Thyroid gland (tissue), 4 donors: ENCODE measurements around the gene FXYD6. TPM values are rescaled to one million over a fixed set of nuclear protein-coding genes. Genes with fewer than 3 reads are reported as not detected.

Experiments used
- DNase-seq, 2 donors: peaks; one replicate each; pipeline ENCODE4 v3.0.0-alpha.2; 2019
- H3K27ac ChIP-seq, 3 donors: fragments of 200-600 bp; sonication (generic); 1 replicate in 2 of 3; 2 replicates in 1 of 3; pipeline ENCODE4 v1.5.1; 2016 to 2019; ENCODE audit warnings: mild to moderate bottlenecking in 1 of 3, moderate library complexity in 1 of 3
- H3K27me3 ChIP-seq: fragments of 200-600 bp; sonication (generic); one replicate; pipeline ENCODE4 v1.5.1; 2019
- H3K36me3 ChIP-seq, 2 donors: fragments of 200-600 bp; sonication (generic); one replicate each; pipeline ENCODE4 v1.5.1; 2016 to 2019
- H3K4me1 ChIP-seq, 2 donors: fragments of 200-600 bp; sonication (generic); one replicate each; pipeline ENCODE4 v1.5.1; 2017 to 2019
- H3K4me3 ChIP-seq, 3 donors: fragments of 200-600 bp; sonication (generic); replicated peaks in 1 of 3; 1 replicate in 2 of 3; 2 replicates in 1 of 3; pipeline ENCODE4 v1.5.1; 2016; ENCODE audit warnings: mild to moderate bottlenecking in 1 of 3
- H3K9me3 ChIP-seq: fragments of 200-600 bp; sonication (generic); one replicate; pipeline ENCODE4 v1.5.1; 2017
- CTCF ChIP-seq, 6 experiments: fragments of 200-600 bp in 3 of 6; fragments of 450-650 bp in 3 of 6; sonication (generic) in 3 of 6; IDR thresholded peaks; one replicate each; pipeline ENCODE4 v1.5.1; 2016 to 2019; ENCODE audit warnings: antibody characterized with exemption in 6 of 6, mild to moderate bottlenecking in 2 of 6, inconsistent platforms in 1 of 6, moderate library complexity in 1 of 6
- POLR2A ChIP-seq, 2 donors: fragments of 450-650 bp; IDR thresholded peaks; one replicate each; pipeline ENCODE4 v1.6.1; 2017; ENCODE audit warnings: antibody characterized with exemption in 2 of 2, mild to moderate bottlenecking in 2 of 2, moderate library complexity in 1 of 2
- WGBS, 2 donors: methylation state at CpG; one replicate each; pipeline ENCODE4 v1.1.5; 2017; 5-methylcytosine and 5-hydroxymethylcytosine counted together
- intact Hi-C: fragments of 100-400 bp; cut with DNase I; formaldehyde crosslinking; loops from one replicate; pipeline ENCODE4 v1.15.1; 2023
- total RNA-seq, 4 donors: library from RNA; depleted of rRNA; stranded (reverse); fragments of >200 nt; gene quantifications; one replicate each; pipeline ENCODE4 v1.2.3, GENCODE V29; 2016

FXYD6 gene
- total RNA-seq, 4 donors from 2014 or later: 34.2 to 143 (median 88.6) TPM

GRCh38 chr11:117910941-117911655, 34.6 kb upstream of the FXYD6 start:
- 74 to 93% methylated on average over 7 to 11 of the region's 12 CpGs for WGBS, 2 donors
- no peak overlapping the region for H3K27ac ChIP-seq
- H3K36me3 ChIP-seq: no peaks in the 10 kb centered on the region
- no peak for TF ChIP-seq POLR2A (IDR thresholded peaks at IDR 0.05)
- TF ChIP-seq CTCF (IDR thresholded peaks at IDR 0.05): no peak
- DNase-seq: no peak
- H3K27me3 ChIP-seq: no peaks in the 10 kb centered on the region
- intact Hi-C loops: no loop called here
- no peak overlapping the region for H3K4me3 ChIP-seq
- H3K9me3 ChIP-seq: no peaks in the 10 kb centered on the region
- H3K4me1 ChIP-seq: no peaks in the 10 kb centered on the region

- Histone ChIP-seq H3K36me3 (no peaks in the 10 kb centered on the region), H3K27ac (no peak overlapping the region), H3K27me3 (no peaks in the 10 kb centered on the region), H3K4me3 (no peak overlapping the region), H3K4me1 (no peaks in the 10 kb centered on the region), H3K9me3 (no peaks in the 10 kb centered on the region)
- TF ChIP-seq CTCF (IDR thresholded peaks at IDR 0.05) (no peak), POLR2A (IDR thresholded peaks at IDR 0.05) (no peak)
- 74 to 89% methylated on average over 4 of the region's 4 CpGs for WGBS, 2 donors
- no peak for DNase-seq
- intact Hi-C loops: no loop called here
Measured at GRCh38 chr11:117910525-117910924, 34.1 kb upstream of the FXYD6 start.

- no peak overlapping the region for H3K4me3 ChIP-seq
- DNase-seq: no peak
- H3K4me1 ChIP-seq: no peaks in the 10 kb centered on the region
- H3K9me3 ChIP-seq: no peaks in the 10 kb centered on the region
- WGBS, 2 donors: 92 to 95% methylated on average over 15 to 20 of the region's 20 CpGs
- H3K27ac ChIP-seq: no peak overlapping the region
- no peaks in the 10 kb centered on the region for H3K36me3 ChIP-seq
- intact Hi-C loops: no loop called here
- TF ChIP-seq CTCF (IDR thresholded peaks at IDR 0.05) (no peak), POLR2A (IDR thresholded peaks at IDR 0.05) (no peak)
- H3K27me3 ChIP-seq: no peaks in the 10 kb centered on the region
Measured at GRCh38 chr11:117909611-117910382, 33.3 kb upstream of the FXYD6 start.

- Histone ChIP-seq H3K4me1 (no peaks in the 10 kb centered on the region), H3K27ac (no peak overlapping the region), H3K9me3 (no peaks in the 10 kb centered on the region), H3K36me3 (no peaks in the 10 kb centered on the region), H3K4me3 (no peak overlapping the region), H3K27me3 (no peaks in the 10 kb centered on the region)
- intact Hi-C loops: no loop called here
- TF ChIP-seq POLR2A (IDR thresholded peaks at IDR 0.05) (no peak), CTCF (IDR thresholded peaks at IDR 0.05) (no peak)
- DNase-seq: no peak
- WGBS, 2 donors: 95 to 97% methylated on average over 4 of the region's 4 CpGs
Measured at GRCh38 chr11:117908959-117909610, 32.6 kb upstream of the FXYD6 start.
